Ramos (cell line): ENCODE data around the gene KNTC1.
"Not testable (repeated sequence)": the region's sequence is repeated elsewhere in the genome, so short reads cannot be mapped to it uniquely, and the experiment has no call there.

Experiments
- in situ Hi-C: fragments of 300-500 bp; cut with MboI; formaldehyde crosslinking; loops from one replicate; pipeline ENCODE4 v1.14.3; 2022; ENCODE audit warnings: low sequenced_read_pairs; ENCODE audit not compliant: unreplicated experiment

KNTC1 gene, protein sequence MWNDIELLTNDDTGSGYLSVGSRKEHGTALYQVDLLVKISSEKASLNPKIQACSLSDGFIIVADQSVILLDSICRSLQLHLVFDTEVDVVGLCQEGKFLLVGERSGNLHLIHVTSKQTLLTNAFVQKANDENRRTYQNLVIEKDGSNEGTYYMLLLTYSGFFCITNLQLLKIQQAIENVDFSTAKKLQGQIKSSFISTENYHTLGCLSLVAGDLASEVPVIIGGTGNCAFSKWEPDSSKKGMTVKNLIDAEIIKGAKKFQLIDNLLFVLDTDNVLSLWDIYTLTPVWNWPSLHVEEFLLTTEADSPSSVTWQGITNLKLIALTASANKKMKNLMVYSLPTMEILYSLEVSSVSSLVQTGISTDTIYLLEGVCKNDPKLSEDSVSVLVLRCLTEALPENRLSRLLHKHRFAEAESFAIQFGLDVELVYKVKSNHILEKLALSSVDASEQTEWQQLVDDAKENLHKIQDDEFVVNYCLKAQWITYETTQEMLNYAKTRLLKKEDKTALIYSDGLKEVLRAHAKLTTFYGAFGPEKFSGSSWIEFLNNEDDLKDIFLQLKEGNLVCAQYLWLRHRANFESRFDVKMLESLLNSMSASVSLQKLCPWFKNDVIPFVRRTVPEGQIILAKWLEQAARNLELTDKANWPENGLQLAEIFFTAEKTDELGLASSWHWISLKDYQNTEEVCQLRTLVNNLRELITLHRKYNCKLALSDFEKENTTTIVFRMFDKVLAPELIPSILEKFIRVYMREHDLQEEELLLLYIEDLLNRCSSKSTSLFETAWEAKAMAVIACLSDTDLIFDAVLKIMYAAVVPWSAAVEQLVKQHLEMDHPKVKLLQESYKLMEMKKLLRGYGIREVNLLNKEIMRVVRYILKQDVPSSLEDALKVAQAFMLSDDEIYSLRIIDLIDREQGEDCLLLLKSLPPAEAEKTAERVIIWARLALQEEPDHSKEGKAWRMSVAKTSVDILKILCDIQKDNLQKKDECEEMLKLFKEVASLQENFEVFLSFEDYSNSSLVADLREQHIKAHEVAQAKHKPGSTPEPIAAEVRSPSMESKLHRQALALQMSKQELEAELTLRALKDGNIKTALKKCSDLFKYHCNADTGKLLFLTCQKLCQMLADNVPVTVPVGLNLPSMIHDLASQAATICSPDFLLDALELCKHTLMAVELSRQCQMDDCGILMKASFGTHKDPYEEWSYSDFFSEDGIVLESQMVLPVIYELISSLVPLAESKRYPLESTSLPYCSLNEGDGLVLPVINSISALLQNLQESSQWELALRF (N-terminal part only)

DNA sequence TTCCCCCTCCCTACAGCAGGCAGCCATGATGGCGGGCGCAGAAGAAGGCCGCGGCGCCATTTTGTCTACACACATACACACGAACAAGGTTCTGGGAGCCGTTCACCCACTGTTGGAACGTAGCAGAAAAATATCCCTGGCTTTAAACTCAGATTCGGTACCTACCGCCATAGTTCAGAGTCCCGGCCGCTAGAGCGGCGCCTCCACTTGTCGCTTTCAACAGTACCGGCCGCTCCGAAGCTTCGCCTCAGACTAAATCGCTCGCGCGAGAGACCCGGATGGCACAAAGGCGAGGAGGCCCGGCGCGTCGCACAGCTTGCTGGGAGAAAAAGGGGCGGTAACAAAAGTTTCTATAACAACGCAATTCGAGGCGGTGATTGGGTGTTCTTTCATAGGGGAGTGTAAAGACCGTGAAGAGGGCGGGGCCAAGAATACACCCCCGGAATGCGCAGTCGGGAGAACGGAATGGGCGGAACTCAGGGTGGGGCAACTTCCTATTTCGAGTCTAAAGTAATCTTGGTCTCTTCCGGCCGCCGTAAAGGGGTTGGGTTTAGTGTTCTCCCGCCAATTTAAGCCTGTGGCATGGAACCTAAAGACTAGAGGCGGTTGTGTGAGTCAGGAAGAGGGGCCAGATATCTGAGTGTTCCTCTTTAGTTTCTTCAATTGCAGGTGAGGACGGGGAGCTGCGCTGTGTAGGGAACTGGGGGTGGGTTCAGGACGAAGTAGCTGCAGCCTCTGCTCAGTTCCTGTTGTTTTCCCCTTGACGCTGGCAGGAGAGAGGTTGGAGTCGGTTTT, at the start of gene KNTC1, which contains the start of gene RSRC2:
Gene KNTC1, plus strand, starts transcription at position 567 of the 795 bp plus-strand sequence. CDS start 2,815 bp downstream, outside the sequence.
Gene RSRC2, minus strand, starts transcription at position 254 of the 795 bp plus-strand sequence. Its CDS starts 83 bp downstream, at position 171.
- in situ Hi-C loops = no loop called here

DNA sequence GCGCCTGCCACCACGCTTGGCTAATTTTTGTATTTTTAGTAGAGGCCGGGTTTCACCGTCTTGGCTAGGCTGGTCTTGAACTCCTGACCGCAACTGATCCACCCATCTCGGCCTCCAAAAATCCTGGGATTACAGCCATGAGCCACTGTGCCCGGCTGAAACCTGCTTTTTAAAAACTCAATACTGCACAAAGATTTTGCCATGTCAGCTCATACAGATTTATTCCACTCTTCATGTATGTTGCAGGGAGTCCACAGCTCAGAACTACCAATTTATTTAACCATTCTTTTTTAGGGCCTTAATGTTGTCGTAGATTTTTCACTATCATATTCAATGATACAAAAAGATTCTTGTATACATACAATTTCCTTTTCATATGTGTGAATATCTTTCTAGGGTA, 46.3 kb upstream of the KNTC1 start:
- in situ Hi-C loops = no loop called here

DNA sequence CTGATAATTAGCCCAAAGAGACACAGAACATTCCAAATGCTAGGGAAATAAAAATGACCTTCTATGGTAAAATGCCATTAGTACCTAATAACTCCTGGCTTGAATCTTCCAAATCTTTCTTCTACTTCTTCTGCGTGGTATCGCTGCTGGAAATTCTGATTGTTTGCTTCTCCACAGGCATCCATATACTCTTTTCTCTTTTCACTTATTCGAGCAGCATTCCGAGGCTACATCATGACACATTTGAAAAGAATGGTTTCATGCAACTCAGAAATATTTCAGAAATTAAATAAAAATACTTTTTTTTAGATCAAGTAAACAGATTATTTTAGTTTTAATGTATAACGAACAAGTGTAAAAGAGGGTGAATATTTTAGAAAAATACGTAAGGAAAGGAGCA, 45.2 kb upstream of the KNTC1 start:
- in situ Hi-C loops = no loop called here

DNA sequence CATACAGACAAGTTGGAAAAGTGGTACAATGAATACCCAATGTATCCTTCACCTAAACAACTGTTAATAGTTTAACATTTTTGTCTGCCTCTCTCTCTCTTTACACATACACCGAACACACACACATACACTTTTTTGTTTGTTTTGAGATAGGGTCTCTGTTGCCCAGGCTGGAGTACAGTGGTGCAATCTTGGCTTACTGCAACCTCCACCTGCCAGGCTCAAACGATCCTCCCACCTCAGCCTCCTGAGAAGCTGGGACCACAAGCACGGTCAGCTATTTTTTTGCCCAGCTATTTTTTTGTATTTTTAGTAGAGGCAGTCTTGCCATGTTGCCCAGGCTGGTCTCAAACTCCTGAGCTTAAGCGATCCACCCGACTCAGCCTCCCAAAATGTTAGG, 43.1 kb upstream of the KNTC1 start:
- in situ Hi-C loops = no loop called here

DNA sequence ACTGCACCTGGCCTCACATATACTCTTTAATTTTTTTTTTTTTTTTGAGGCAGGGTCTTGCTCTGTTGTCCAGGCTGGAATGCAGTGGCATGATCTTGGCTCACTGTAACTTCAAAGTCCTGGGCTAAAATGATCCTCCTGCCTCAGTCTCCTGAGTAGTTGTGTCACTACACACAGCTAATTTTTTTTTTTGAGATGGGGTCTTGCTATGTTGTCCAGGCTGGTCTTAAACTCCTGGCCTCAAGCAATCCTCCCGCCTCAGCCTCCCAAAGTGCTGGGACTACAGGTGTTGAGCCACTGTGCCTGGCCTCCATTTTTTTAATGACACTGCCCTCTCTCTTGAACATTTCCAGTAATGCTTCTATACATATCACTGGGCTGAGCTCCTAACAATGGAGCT, 42.7 kb upstream of the KNTC1 start:
- in situ Hi-C loops = not testable (repeated sequence)

DNA sequence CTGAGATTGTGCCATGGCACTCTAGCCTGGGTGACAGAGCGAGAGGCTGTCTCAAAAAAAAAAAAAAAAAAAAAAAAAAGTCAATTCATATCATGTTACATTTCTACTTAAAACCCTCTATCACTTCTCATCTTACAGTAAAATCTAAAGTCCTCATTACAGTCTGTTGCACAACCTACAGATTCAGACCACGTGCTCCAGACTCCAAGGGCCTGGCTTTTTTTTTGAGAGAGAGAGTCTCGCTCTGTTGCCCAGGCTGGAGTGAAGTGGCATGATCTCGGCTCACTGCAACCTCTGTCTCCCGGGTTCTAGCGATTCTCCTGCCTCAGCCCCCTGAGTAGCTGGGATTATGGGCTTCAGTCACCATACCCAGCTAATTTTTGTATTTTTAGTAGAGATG, 40.7 kb upstream of the KNTC1 start:
- in situ Hi-C loops = not testable (repeated sequence)

DNA sequence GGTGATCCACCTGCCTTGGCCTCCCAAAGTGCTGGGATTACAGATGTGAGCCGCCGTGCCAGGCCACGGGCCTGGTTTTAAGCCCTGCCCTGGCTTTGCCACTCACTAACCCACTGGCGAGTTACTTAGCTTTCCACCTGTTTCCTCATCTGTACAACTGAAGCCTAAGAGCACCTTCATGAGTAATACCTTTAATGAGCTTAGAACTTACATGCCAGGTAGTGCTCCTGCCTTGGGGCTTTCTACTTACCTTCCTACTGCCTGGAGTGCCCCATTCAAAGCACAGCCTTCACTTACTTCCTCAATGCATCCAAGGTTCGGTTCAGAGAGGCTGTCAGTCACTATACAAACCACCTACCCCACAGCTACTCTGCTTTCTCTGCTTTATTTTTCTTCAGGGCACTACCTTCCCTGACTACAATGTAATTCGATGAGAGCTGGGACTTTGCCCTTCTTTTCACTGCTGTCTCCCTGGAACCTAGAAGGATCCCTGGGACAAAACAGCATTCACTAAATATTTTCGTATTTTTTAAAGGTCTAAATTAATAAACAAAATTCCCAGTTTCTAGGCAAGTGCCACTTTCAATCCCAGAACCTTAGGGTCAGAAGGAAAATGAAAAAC, 40.1 kb upstream of the KNTC1 start:
- in situ Hi-C loops = no loop called here

DNA sequence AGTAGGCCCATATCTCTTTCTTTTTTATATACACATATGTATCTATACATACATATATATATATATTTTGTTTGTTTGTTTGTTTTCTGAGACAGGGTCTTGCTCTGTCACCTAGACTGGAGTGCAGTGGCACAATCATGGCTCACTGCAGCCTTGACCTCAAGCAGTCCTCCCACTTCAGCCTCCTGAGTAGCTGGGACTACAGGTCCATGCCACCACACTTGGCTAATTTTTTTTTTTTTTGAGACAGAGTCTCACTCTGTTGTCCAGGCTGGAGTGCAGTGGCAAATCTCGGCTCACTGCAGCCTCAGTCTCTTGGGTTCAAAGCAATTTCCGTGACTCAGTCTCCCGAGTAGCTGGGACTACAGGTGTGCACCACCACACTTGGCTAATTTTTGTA, 39.2 kb upstream of the KNTC1 start:
- in situ Hi-C loops = not testable (repeated sequence)

DNA sequence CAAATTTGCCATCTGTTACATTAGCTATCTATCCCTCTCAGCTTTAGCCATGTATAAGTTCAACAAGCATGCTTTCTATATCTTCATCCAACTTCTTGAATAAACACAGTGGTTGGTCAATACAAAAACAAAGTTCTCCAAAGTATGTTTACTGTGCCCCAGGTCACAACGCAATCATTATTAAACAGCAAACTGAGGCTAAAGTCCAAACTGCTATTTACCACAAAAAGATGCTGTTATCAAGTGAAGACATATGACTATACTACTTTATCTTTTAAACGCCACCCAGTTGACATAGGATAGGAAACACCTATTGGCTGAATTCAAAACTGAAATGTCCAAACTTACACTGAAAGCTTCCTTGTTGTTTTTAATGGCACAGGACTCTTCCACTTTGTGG, 38.0 kb upstream of the KNTC1 start:
- in situ Hi-C loops = no loop called here

DNA sequence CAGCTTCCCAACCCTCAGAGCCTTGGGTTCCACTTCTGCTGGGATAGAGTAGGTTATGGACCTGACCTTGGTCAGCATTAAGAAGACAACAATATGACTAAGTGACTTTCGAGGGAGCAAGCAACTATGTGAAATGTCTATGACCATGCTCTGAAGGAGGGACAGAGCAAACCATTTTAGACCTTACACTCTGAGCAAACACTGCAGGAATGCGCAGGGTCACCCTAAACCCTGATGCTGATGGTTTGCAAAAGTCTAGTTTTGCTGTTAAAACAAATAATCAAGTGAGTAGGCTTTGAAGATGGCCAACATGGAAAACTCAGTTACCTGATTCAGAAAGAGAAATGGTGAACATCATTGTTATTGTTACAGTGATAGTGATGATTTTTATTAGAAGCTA, 35.1 kb upstream of the KNTC1 start:
- in situ Hi-C loops = no loop called here

DNA sequence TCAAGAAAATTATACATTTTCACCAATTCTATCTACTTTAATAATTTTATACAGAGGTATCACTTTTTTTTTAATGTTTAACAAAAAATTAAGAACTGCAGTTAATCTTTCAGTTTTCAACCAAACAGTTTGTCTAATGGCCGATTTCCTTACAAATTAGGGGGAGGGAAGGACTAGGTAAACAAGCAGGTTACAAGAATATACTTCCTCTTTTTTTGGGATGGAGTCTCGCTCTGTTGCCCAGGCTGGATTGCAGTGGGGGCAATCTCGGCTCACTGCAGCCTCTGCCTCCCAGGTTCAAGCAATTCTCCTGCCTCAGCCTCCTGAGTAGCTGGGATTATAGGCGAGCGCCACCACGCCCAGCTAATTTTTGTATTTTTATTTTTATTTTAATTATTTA, 33.8 kb upstream of the KNTC1 start:
- in situ Hi-C loops = not testable (repeated sequence)

DNA sequence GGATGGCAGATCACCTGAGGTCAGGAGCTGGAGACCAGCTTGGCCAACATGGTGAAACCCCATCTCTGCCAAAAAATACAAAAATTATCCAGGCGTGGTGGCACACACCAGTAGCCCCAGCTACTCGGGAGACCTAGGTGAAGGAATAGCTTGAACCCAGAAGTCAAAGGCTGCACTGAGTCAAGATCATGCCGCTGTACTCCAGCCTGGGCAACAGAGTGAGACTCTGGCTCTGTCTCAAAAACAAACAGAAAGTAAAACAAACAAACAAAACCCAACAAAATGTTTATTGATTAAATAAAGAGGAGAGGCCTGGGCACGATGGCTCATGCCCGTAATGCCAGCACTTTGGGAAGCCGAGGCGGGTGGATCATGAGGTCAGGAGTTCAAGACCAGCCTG, 31.8 kb upstream of the KNTC1 start:
- in situ Hi-C loops = no loop called here

DNA sequence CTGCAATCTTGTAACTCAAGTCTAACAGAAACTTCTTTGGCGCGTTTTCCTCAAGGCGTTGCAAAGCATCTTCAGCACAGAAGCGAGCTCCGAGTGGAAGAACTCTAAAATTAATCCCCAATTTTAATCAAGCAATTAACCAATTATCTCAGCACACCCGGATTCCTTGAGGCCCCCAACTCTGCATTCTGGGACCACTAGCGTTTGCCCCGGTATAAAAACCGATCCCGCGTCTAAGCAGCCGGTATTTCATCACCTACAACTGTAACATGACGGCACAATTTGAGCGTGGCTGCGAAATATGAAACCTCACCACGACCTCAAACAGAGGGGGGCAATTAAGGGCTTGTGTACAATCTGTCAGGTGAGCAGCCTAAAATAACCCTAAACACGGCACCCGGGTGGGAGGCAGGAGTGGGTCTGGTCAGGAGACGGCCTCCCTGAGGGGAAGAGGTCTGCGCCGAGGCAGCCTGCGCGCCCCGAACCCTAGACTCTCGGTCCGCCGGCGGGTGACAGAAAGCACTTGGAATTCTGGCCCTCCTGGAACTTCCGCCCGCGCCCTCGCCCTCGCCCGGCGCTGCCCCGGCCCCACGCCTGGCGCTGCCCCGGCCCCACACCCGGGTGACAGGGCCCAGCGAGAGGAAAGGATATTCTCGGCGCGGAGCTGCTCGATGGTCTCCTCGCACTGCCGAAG, 26.9 kb upstream of the KNTC1 start:
- in situ Hi-C loops = no loop called here

DNA sequence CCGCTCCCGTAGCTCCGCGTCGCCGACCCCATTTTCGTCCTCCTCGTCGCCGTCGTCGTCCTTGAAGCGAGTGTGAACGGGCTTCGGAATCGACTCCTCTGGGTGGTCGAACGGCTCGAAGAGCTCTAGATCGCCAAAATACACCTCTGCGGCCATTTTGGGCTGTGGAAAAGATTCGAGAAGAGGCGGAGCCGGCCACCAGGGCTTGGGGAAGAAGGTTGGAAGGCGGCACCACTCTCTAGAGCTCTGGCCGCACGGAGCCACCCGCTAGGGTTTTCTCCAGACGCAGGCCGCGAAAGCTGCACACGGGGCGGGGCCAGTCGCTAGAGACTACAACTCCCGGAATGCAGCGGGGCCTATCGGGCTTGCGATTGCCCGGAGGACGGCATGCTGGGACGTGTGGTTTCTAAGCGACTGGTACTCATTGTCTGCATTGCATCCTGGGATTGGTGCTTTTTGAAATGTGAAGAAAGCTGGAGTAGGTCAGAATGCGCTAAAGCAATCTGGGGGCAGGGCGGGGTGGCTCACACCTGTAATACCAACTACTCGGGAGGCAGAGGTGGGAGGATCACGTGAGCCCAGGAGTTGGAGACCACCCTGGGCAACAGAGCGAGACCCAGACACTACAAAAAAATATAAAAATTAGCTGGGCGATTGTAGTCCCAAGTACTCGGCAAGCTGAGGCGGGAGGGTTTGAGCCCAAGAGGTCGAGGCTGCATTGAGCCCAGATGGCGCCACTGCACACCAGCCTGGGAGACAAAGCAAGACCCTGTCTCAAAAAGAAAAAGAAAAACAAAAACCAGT, 26.2 kb upstream of the KNTC1 start, which contains the start of gene ZCCHC8:
Gene ZCCHC8, minus strand, starts transcription at position 248 of the 804 bp plus-strand sequence. Its CDS starts 92 bp downstream, at position 156.
- in situ Hi-C loops = no loop called here

DNA sequence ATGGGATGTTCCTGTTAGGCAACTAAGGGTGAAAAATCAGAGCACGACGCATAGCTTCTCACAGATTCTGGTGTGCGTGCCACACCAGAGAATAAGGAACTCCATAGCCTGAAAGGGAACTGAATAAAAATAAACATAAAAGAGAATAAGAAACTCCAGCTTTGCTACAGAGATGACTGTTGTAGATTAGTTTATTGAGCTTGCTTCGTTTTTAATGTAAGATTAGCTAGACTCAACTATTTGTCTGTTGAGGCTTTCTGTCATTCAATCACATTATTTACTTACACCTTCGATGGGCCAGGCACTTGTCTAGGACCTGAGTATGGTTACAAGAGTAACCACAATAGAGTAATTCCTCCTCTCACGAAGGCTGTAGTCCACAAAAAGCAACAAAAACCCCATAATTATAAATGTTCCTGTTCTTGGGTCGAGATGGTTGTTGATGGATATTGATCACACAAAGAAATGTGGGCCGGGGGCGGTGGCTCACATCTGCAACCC, 25.5 kb upstream of the KNTC1 start:
- in situ Hi-C loops = no loop called here

DNA sequence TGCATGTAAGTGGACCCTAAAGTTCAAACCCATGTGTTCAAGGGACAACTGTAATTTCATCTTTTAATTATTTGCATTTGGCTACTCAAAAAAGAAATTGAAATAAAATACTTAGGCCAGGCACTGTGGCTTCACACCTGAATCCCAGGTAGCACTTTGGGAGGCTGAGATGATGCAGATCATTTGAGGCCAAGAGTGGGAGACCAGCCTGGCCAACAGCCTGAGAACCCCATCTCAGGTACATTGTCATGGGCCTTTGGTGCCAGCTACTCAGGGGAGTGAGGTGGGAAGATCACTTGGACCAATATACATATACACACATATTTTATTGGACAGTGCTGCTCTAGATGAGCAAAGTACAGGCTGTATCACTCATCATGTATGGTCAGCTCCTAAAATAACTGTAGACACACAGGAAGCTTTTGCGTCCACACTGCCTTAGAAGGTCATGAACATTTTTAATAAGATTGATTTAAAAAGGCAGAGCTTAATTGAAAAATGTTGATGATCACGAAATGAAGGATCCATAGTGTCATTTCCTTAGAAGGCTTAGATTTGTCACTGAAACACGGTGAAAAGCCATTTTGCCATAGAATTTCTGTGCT, 23.8 kb upstream of the KNTC1 start:
- in situ Hi-C loops = no loop called here
